ENCODE data around the gene NUDT3.
"Not testable (repeated sequence)": the region's sequence is repeated elsewhere in the genome, so short reads cannot be mapped to it uniquely, and the experiment has no call there.

The NUDT3 gene

GRCh38 chr6:34346175-34347119, 46.0 kb downstream of the NUDT3 start:
- DNase-seq (ENCODE audit: low read depth in 3 of 3, low spot score in 1 of 3) = no peak

DNA sequence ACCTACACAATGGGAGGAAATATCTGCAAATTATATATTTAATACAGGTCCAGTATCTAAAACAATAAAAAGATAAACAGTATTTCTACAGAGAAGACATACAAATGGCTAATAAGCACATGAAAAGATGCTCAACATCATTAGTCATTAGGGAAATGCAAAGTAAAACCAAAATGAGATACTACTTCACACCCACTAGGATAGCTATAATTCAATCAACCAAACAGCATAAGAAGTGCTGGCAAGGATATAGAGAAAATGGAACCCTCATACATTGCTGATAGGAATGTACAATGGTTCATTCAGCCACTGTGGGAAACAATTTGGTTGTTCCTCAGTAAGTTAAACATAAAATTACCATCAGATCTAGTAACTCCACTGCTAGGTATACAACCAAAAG, 48.7 kb downstream of the NUDT3 start:
- no peak for DNase-seq (ENCODE audit: low read depth in 3 of 3, low spot score in 1 of 3)

DNA sequence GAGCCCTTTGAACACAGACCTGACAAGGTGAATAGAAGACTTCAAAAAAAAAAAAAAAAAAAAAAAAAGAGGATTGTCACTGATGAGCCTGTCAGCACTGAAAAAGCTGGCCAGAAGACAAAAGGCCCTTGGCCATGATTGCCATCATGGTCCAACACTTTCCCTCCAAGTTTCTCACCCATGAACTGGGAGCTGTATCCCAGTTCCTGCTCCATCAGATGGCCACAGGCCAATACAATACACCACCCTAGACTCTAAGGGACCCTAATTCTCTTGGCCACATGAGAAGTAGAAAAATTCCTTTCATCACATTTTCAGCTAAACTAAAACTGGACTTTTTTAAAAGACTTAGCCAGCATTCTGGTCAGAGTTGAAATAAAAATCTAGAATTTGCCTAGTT, 50.2 kb downstream of the NUDT3 start:
- no peak for DNase-seq (ENCODE audit: low read depth in 3 of 3, low spot score in 1 of 3)

GRCh38 chr6:34341481-34341971, 50.9 kb downstream of the NUDT3 start:
- DNase-seq (ENCODE audit: low read depth in 3 of 3, low spot score in 1 of 3) = no peak

GRCh38 chr6:34340906-34341480, 51.5 kb downstream of the NUDT3 start:
- DNase-seq (ENCODE audit: low read depth in 3 of 3, low spot score in 1 of 3) = no peak

DNA sequence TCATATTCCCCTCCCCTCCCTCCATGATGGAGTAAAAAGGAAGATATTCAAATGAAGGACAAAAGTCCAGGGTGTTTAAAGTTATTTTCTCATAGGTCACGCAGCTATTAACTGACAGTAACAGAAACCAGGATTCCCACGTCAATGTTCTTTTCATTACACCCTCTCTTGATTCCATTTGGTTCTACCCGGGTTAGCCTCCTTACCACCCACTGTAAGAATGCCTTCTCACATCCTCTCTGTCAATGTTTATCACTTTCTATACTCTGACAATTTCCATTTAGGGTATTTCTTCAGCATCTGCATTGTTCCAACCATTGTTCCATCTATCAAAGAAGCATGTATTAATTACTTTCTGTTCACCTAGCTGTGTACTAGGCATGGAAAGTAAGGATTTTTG, 52.1 kb downstream of the NUDT3 start:
- no peak for DNase-seq (ENCODE audit: low read depth in 3 of 3, low spot score in 1 of 3)

- no peak for DNase-seq (ENCODE audit: low read depth in 3 of 3, low spot score in 1 of 3)
These were observed 52.5 kb downstream of the NUDT3 start for GRCh38 chr6:34339971-34340370.

- no peak for DNase-seq (ENCODE audit: low read depth in 3 of 3, low spot score in 1 of 3)
These were observed 53.0 kb downstream of the NUDT3 start for GRCh38 chr6:34339432-34339831.

DNA sequence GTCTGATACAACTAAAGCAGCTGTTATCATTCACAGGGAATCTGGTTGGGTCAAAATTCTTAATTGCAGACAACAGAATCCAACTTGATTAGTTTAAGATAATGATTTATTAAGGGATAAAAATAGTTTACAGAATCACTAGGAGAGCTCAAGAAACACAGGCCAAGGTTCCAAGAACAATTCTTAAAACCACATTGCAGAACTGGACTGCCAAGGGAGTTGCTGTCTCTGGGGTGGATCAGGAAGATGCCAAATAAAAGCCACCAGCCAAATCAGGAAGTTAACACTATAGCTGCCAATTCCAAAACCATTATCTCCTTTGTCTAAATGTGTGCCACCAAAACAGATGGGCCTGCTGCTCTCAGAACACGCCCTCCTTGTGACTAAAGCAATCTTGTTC, 53.7 kb downstream of the NUDT3 start:
- no peak for DNase-seq (ENCODE audit: low read depth in 3 of 3, low spot score in 1 of 3)

DNA sequence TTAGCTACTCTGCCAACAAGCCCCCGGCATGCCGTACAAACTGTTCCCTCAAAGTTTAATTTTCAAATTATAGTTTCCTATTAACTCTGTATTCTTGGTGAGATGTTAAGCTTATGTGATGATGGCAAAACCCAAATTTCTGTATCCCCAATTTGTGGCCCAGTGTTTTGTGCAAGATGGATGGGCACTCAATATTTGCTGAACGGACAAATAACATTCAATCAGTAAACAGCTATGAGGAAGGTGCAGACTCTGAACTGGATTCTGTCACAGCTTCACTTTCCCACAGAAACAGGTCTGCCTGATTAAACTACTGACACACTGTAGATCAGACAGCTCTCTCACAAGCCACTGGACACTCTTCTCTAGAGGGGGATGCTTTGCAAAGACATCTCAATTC, 54.1 kb downstream of the NUDT3 start:
- DNase-seq (ENCODE audit: low read depth in 3 of 3, low spot score in 1 of 3) = no peak

- no peak for DNase-seq (ENCODE audit: low read depth in 3 of 3, low spot score in 1 of 3)
These were observed 57.6 kb downstream of the NUDT3 start for GRCh38 chr6:34334796-34335416.

DNA sequence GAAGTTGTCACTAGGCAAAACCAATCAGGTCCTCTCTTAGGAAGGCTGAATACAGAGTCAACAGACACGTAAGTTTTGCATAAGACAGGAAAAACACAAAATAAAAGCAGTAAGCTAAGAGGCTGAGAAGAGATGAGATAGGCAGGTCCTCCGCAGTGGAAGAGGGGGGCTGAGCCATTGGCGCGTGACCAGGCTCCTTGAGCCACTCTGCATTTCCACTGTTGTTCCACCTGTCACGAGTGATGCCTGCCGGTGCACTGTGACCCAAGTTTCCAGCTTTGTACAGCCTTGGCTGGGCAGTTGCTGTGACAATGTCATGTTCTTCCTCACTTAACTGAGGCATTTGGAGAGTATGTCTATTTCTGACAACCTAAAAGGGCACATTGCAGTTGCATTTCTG, 58.6 kb downstream of the NUDT3 start:
- no peak for DNase-seq (ENCODE audit: low read depth in 3 of 3, low spot score in 1 of 3)

- no peak for DNase-seq (ENCODE audit: low read depth in 3 of 3, low spot score in 1 of 3)
These were observed 59.9 kb downstream of the NUDT3 start for GRCh38 chr6:34332251-34333198.

- no peak for DNase-seq (ENCODE audit: low read depth in 3 of 3, low spot score in 1 of 3)
These were observed 61.0 kb downstream of the NUDT3 start for GRCh38 chr6:34331371-34332050.

DNA sequence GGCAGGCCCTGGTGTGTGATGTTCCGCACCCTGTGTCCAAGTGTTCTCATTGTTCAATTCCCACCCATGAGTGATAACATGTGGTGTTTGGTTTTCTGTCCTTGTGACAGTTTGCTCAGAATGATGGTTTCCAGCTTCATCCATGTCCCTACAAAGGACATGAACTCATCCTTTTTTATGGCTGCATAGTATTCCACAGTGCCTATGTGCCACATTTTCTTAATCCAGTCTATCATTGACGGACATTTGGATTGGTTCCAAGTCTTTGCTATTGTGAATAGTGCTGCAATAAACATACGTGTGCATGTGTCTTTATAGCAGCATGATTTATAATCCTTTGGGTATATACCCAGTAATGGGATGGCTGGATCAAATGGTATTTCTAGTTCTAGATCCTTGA, 62.7 kb downstream of the NUDT3 start:
- DNase-seq (ENCODE audit: low read depth in 3 of 3, low spot score in 1 of 3) = not testable (repeated sequence)

GRCh38 chr6:34328969-34329368, 63.5 kb downstream of the NUDT3 start:
- DNase-seq (ENCODE audit: low read depth in 3 of 3, low spot score in 1 of 3) = no peak

DNA sequence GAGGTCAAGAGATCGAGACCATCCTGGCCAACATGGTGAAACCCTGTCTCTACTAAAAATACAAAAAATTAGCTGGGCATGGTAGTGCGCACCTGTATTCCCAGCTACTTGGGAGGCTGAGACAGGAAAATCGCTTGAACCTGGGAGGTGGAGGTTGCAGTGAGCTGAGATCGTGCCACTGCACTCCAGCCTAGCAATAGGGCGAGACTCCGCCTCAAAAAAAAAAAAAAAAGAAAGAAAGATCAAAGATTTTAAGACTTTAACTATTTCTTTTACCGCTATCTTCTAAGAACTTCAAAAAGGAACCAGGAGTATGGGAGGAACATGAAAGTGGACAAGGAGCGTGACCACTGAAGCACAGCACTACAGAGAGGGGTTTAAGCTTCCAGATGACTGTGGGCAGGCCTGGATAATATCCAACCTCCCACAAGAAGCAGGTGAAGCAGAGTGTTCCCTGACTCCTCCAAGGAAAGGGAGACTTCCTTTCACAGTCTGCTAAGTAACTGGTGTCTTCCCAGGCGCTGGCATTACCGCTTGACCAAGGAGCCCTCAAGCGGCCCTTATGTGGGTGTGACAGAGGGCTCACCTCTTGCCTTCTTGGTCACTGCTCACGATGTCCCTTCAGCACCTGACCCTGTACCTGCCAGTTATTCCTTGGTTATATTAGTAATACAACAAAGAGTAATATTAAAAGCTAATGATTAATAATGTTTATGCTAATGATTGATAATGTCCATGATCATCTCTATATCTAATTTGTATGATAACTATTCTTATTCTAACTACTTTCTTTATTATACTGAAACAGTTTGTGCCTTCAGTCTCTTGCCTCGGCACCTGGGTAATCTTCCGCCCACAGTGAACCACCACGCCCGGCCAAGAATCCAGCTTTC, 64.9 kb downstream of the NUDT3 start:
- not testable (repeated sequence) for DNase-seq (ENCODE audit: low read depth in 3 of 3, low spot score in 1 of 3)

- DNase-seq (ENCODE audit: low read depth in 3 of 3, low spot score in 1 of 3) = no peak
These were observed 66.8 kb downstream of the NUDT3 start for GRCh38 chr6:34325633-34326032.

DNA sequence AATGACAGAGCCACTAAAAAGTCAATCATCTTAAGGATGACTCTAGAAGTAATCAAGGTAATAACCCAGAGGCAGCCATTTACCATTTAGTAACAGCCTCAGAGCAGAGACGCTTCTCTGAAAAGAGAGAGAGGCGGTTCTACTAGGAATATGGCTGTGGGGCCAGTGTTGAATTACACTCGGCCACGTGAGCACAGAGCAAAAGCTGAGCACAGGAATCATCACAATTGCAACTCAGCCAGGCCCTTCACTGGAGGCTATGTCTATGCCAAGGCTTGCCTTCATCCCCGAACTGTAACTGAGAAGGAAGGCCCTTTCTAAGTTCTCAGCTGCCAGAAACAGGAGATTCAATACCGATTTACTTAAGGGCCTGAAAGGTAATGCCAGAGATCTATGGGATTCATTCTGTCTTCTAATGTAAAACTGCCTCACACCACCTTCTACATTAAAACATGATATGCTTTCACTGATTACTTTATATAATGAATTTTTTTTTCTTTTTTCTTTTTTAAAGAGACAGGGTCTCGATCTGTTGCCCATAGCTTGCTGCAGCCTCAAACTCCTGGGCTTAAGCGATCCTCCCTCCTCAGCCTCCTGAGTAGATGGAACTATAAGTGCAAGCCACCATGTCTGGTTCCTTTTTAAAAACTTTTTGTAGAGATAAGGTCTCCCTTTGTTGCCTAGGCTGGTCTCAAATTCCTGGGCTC, 67.6 kb downstream of the NUDT3 start:
- no peak for DNase-seq (ENCODE audit: low read depth in 3 of 3, low spot score in 1 of 3)

Measured in stimulated activated CD4-positive, alpha-beta T cell treated with anti-CD3 and anti-CD28 coated beads, TNF-alpha, amount 100 ng/mL, for 1 hour (primary cell).